Measurements from ENCODE around the gene ZNF500.

ZNF500 gene

GRCh38 chr16:4801051-4801961 lies 34.3 kb upstream of the ZNF500 start:
- no peaks in the 10 kb centered on the region for H3K79me2 ChIP-seq (ENCODE audit: low read length)
- H3K36me3 ChIP-seq (replicated peaks; ENCODE audit: insufficient read depth, low read length) = no peaks in the 10 kb centered on the region
- no peaks in the 10 kb centered on the region for H3K27me3 ChIP-seq (replicated peaks; ENCODE audit: insufficient read depth, low read length)
- H3F3A ChIP-seq (ENCODE audit: insufficient read depth, low read length) = peaks cover 18% of the 10 kb centered on the region
- H3K9me3 ChIP-seq (replicated peaks; ENCODE audit: insufficient read depth, low read length) = no peaks in the 10 kb centered on the region
- no peaks in the 10 kb centered on the region for H3K9me2 ChIP-seq (replicated peaks; ENCODE audit: insufficient read depth, low read length)
- H3K9ac ChIP-seq (ENCODE audit: low read length) = peak overlapping the region; percentile 19; the same call in 1 of the 2 replicates
- TF ChIP-seq CTCF (IDR thresholded peaks at IDR 0.05; ENCODE audit: low read length) = no peak
- TF ChIP-seq EZH2phosphoT487 (IDR thresholded peaks at IDR 0.05; ENCODE audit: low read length) = no peak
- H3K27ac ChIP-seq (ENCODE audit: low read length) = peak overlapping the region; percentile 13; the same call in 1 of the 2 replicates
- no peak for DNase-seq
- 0 out of 2 replicates have a peak, but pooled peaks cover 3% of the 10 kb centered on the region for H3K4me1 ChIP-seq (ENCODE audit: low read length)
- peak overlapping the region; percentile 72 for H3K4me3 ChIP-seq (ENCODE audit: low read length)
- H3K4me2 ChIP-seq (ENCODE audit: low read depth, low read length) = peak overlapping the region; percentile 95
- no peaks in the 10 kb centered on the region for H4K20me1 ChIP-seq (ENCODE audit: insufficient read depth, low read length)
- H2AFZ ChIP-seq (ENCODE audit: low read length) = peak overlapping the region; percentile 95

GRCh38 chr16:4800290-4801041 lies 33.5 kb upstream of the ZNF500 start:
- TF ChIP-seq EZH2 (optimal IDR thresholded peaks at IDR 0.05; ENCODE audit: low read depth, low read length) (no peak), CTCF (IDR thresholded peaks at IDR 0.05; ENCODE audit: low read length) (no peak), EZH2phosphoT487 (IDR thresholded peaks at IDR 0.05; ENCODE audit: low read length) (no peak)
- peaks cover 18% of the 10 kb centered on the region for H3F3A ChIP-seq (ENCODE audit: insufficient read depth, low read length)
- H3K27me3 ChIP-seq (replicated peaks; ENCODE audit: insufficient read depth, low read length) = no peaks in the 10 kb centered on the region
- H3K9me2 ChIP-seq (replicated peaks; ENCODE audit: insufficient read depth, low read length) = no peaks in the 10 kb centered on the region
- no peak overlapping the region for H2AFZ ChIP-seq (ENCODE audit: low read length)
- H4K20me1 ChIP-seq (ENCODE audit: insufficient read depth, low read length) = no peaks in the 10 kb centered on the region
- no peak overlapping the region for H3K4me3 ChIP-seq (ENCODE audit: low read length)
- 0 out of 2 replicates have a peak, but pooled peaks cover 3% of the 10 kb centered on the region for H3K4me1 ChIP-seq (ENCODE audit: low read length)
- H3K27ac ChIP-seq (ENCODE audit: low read length) = no peak overlapping the region
- no peaks in the 10 kb centered on the region for H3K79me2 ChIP-seq (ENCODE audit: low read length)
- no peaks in the 10 kb centered on the region for H3K9me3 ChIP-seq (replicated peaks; ENCODE audit: insufficient read depth, low read length)
- no peaks in the 10 kb centered on the region for H3K36me3 ChIP-seq (replicated peaks; ENCODE audit: insufficient read depth, low read length)
- H3K4me2 ChIP-seq (ENCODE audit: low read depth, low read length) = no peak overlapping the region
- no peak for DNase-seq
- no peak overlapping the region for H3K9ac ChIP-seq (ENCODE audit: low read length)

- no peaks in the 10 kb centered on the region for H3K9me2 ChIP-seq (replicated peaks; ENCODE audit: insufficient read depth, low read length)
- no peaks in the 10 kb centered on the region for H3K9me3 ChIP-seq (replicated peaks; ENCODE audit: insufficient read depth, low read length)
- no peak overlapping the region for H3K27ac ChIP-seq (ENCODE audit: low read length)
- no peaks in the 10 kb centered on the region for H3K79me2 ChIP-seq (ENCODE audit: low read length)
- H3K4me1 ChIP-seq (ENCODE audit: low read length) = 0 out of 2 replicates have a peak, but pooled peaks cover 3% of the 10 kb centered on the region
- H3F3A ChIP-seq (ENCODE audit: insufficient read depth, low read length) = peaks cover 18% of the 10 kb centered on the region
- H2AFZ ChIP-seq (ENCODE audit: low read length) = no peak overlapping the region
- TF ChIP-seq CTCF (IDR thresholded peaks at IDR 0.05; ENCODE audit: low read length) (no peak), EZH2 (optimal IDR thresholded peaks at IDR 0.05; ENCODE audit: low read depth, low read length) (no peak), EZH2phosphoT487 (IDR thresholded peaks at IDR 0.05; ENCODE audit: low read length) (no peak)
- H4K20me1 ChIP-seq (ENCODE audit: insufficient read depth, low read length) = no peaks in the 10 kb centered on the region
- no peak overlapping the region for H3K4me3 ChIP-seq (ENCODE audit: low read length)
- H3K4me2 ChIP-seq (ENCODE audit: low read depth, low read length) = no peak overlapping the region
- no peaks in the 10 kb centered on the region for H3K36me3 ChIP-seq (replicated peaks; ENCODE audit: insufficient read depth, low read length)
- DNase-seq = no peak
- H3K27me3 ChIP-seq (replicated peaks; ENCODE audit: insufficient read depth, low read length) = no peaks in the 10 kb centered on the region
- H3K9ac ChIP-seq (ENCODE audit: low read length) = no peak overlapping the region
Observed at GRCh38 chr16:4799171-4799855, 32.4 kb upstream of the ZNF500 start.

Data from MM.1S (cell line).